GM13976 (cell line): Measurements from ENCODE around the gene MCF2L2.

Source experiments
- DNase-seq: peaks from one replicate; pipeline ENCODE4 v3.0.0; 2012; ENCODE audit warnings: low spot score
- CTCF ChIP-seq: IDR thresholded peaks from 2 replicates; pipeline ENCODE4 v1.5.1; 2012; ENCODE audit warnings: borderline replicate concordance, mild to moderate bottlenecking; ENCODE audit not compliant: insufficient read depth; ENCODE audit errors: extremely low read depth, missing control alignments, control extremely low read depth
- in situ Hi-C: fragments of 300-500 bp; cut with MboI; formaldehyde crosslinking; loops from one replicate; pipeline ENCODE4 v1.12.0; 2022; ENCODE audit warnings: low sequenced_read_pairs, mixed read lengths, inconsistent platforms; ENCODE audit not compliant: unreplicated experiment

Gene MCF2L2

GRCh38 chr3:183388213-183388895, 40.1 kb downstream of the MCF2L2 start:
- DNase-seq = no peak
- no peak for TF ChIP-seq CTCF
- in situ Hi-C loops = loop anchor here (10.0 to 25.0 kb wide), 3 partner anchors 264 to 676 kb away; no protein-coding TSS in a partner anchor

GRCh38 chr3:183387797-183388196, 40.6 kb downstream of the MCF2L2 start:
- TF ChIP-seq CTCF = no peak
- in situ Hi-C loops = loop anchor here (10.0 to 25.0 kb wide), 3 partner anchors 263 to 675 kb away; no protein-coding TSS in a partner anchor
- no peak for DNase-seq

- TF ChIP-seq CTCF = no peak
- in situ Hi-C loops = loop anchor here (10.0 to 25.0 kb wide), 3 partner anchors 262 to 674 kb away; no protein-coding TSS in a partner anchor
- DNase-seq = no peak
Observed at GRCh38 chr3:183386651-183387050, 41.8 kb downstream of the MCF2L2 start.

GRCh38 chr3:183385698-183386613, 42.5 kb downstream of the MCF2L2 start:
- DNase-seq = peak; percentile 65
- peak; percentile 56 for TF ChIP-seq CTCF
- in situ Hi-C loops = loop anchor here (10.0 to 25.0 kb wide), 3 partner anchors 261 to 674 kb away; no protein-coding TSS in a partner anchor

- in situ Hi-C loops = loop anchor here (5.0 to 25.0 kb wide), 4 partner anchors 189 to 669 kb away; no protein-coding TSS in a partner anchor
- DNase-seq = no peak
- no peak for TF ChIP-seq CTCF
Observed at GRCh38 chr3:183381673-183382072, 46.7 kb downstream of the MCF2L2 start.

- TF ChIP-seq CTCF = no peak
- DNase-seq = no peak
- in situ Hi-C loops = loop anchor here (5.0 to 25.0 kb wide), 4 partner anchors 189 to 669 kb away; no protein-coding TSS in a partner anchor
Observed at GRCh38 chr3:183381179-183381578, 47.2 kb downstream of the MCF2L2 start.
